ENCODE data around the gene CTNND2.

The CTNND2 gene

GRCh38 chr5:11062397-11062796, 841.8 kb downstream of the CTNND2 start:
- no peak for DNase-seq

GRCh38 chr5:11056560-11056959, 847.7 kb downstream of the CTNND2 start:
- no peak for DNase-seq

- no peak for DNase-seq
Observed at GRCh38 chr5:11054014-11054413, 850.2 kb downstream of the CTNND2 start.

- no peak for DNase-seq
Observed at GRCh38 chr5:11052871-11053270, 851.4 kb downstream of the CTNND2 start.

GRCh38 chr5:11050596-11051304, 853.5 kb downstream of the CTNND2 start:
- DNase-seq, result no peak

GRCh38 chr5:11048760-11049159, 855.5 kb downstream of the CTNND2 start:
- no peak for DNase-seq

- no peak for DNase-seq
Observed at GRCh38 chr5:11047625-11048024, 856.6 kb downstream of the CTNND2 start.

GRCh38 chr5:11047030-11047429, 857.2 kb downstream of the CTNND2 start:
- no peak for DNase-seq

GRCh38 chr5:11046160-11046559, 858.1 kb downstream of the CTNND2 start:
- no peak for DNase-seq

- DNase-seq, result peak in 1 of 3 experiments; percentile 17
Observed at GRCh38 chr5:11045411-11045810, 858.8 kb downstream of the CTNND2 start.

GRCh38 chr5:11044581-11044980, 859.7 kb downstream of the CTNND2 start:
- no peak for DNase-seq

- DNase-seq, result no peak
Observed at GRCh38 chr5:11043881-11044280, 860.4 kb downstream of the CTNND2 start.

GRCh38 chr5:11040345-11040744, 863.9 kb downstream of the CTNND2 start:
- DNase-seq, result no peak

- peak in 1 of 3 experiments; percentile 18 for DNase-seq
Observed at GRCh38 chr5:11038772-11039171, 865.5 kb downstream of the CTNND2 start.

GRCh38 chr5:11037941-11038340, 866.3 kb downstream of the CTNND2 start:
- no peak for DNase-seq

- peak in 1 of 3 experiments; percentile 11 for DNase-seq
Observed at GRCh38 chr5:11037080-11037479, 867.2 kb downstream of the CTNND2 start.

GRCh38 chr5:11030671-11031070, 873.6 kb downstream of the CTNND2 start:
- DNase-seq, result no peak

- DNase-seq, result no peak
Observed at GRCh38 chr5:11027660-11028059, 876.6 kb downstream of the CTNND2 start.

GRCh38 chr5:11026543-11026942, 877.7 kb downstream of the CTNND2 start:
- no peak for DNase-seq

GRCh38 chr5:11023945-11024344, 880.3 kb downstream of the CTNND2 start:
- no peak for DNase-seq

GRCh38 chr5:11013793-11014192, 890.5 kb downstream of the CTNND2 start:
- DNase-seq, result no peak

GRCh38 chr5:11012295-11012694, 892.0 kb downstream of the CTNND2 start:
- no peak for DNase-seq

GRCh38 chr5:11010429-11011210, 893.6 kb downstream of the CTNND2 start:
- DNase-seq, result no peak

- no peak for DNase-seq
Observed at GRCh38 chr5:11009576-11009975, 894.7 kb downstream of the CTNND2 start.
